ENCODE results near the gene ALDH3B1.
A peak's percentile ranks its signal among the peaks of the same experiment; 100 is the strongest.

Gene ALDH3B1

DNA sequence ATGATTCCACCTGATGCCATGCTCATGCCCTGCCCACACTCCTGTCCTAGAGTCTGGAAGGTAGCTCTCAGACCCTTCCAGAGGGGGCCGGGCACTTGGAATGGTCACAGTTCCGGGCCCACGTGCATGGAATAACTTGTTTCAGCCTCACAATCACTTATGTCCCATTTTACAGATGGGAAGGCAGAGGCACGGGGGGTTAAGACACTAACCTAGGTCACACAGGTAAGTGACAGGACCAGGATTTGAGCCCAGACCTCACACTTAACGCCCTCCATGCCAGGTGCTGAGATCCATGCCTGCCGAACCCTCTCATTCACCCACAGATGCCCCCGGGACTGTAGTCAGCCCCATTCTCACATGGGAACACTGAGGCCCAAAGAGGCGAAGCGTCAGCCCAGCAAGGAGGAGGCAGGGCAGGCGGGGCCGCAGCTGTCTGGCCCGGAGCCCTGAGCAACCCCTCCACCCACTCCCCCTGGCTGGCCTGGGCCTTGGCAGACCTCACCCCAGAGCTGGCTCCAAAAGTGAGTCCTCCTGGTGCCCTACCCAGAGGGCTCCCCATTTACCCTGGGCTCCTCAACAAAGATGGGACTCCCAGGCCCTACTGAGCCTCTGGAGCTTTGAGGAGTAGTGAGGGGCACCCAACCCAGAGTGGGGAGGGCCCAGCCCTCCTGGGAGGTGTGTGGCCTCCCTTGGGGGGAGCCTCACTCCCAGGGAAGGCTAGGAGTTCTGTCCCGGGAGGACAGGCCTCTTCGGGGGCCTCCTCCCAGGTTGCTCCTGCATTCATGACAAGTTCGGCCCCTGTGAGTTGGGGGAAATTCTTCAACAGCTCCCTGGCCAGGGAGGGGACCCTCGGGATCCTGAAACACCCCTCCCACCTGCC lies 2.4 kb upstream of the ALDH3B1 start:
- TF ChIP-seq CTCF (IDR thresholded peaks at IDR 0.05; ENCODE audit: low read depth, low read length): no peak
- H3K27me3 ChIP-seq (ENCODE audit: insufficient read depth, low read depth, severe bottlenecking): no peaks in the 10 kb centered on the region

DNA sequence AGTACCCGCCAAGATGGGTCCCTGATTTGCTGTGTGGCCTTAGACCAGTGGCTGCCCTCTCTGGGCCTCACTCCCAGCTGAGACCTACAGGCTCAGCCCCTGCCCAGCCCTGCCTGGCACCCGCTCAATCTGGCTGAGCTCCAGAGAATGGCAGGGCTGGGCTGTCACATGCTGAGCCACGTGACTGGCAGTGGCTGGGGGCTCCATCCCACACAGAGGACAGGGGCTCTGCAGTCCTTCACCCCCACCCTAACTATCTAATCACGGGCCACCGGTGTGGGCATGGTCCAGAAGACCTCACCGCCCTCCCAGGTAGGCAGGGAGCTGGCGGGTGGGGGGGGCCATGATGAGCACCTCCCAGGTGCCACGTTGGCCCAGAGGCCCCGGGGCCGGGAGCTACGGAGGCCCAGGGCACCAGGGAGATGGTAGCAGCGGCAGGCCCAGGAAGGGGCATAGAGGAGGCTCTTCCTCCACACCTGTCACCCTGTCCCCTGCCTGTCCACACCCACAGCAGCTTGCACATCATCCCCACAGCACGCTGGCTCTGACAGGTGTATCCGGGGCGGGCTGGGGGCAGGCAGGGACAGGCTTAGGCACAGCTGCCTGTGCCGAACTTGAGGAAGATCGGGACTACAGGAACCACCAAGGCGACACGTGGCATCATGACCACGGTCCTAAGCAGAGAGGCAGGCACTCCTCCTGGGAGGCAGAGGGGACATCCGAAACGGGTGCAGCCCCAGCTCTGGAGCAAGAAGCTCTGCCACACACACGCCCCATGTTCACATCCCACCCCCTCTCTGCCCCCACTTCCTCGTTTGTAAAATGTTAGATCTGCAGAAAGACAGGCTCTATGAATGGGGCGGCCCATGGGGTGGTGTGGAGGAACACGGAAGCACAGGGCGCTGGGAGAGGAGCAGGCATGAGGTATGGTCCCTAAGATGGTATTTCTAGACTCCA lies 1.5 kb upstream of the ALDH3B1 start:
- no peak for DNase-seq
- Histone ChIP-seq H3K4me3 (ENCODE audit: low read depth, low read length) (no peak overlapping the region), H3K9me3 (ENCODE audit: severe bottlenecking) (no peaks in the 10 kb centered on the region), H3K36me3 (no peaks in the 10 kb centered on the region), H3K27ac (no peak overlapping the region), H3K27me3 (ENCODE audit: insufficient read depth, low read depth, severe bottlenecking) (no peaks in the 10 kb centered on the region)
- TF ChIP-seq CTCF (IDR thresholded peaks at IDR 0.05; ENCODE audit: low read depth, low read length): no peak

More for the DNA sequence above, 2.4 kb upstream of the ALDH3B1 start:
- no peaks in the 10 kb centered on the region for H3K36me3 ChIP-seq
- no peak overlapping the region for H3K4me3 ChIP-seq (ENCODE audit: low read depth, low read length)
- H3K9me3 ChIP-seq (ENCODE audit: severe bottlenecking): no peaks in the 10 kb centered on the region
- no peak overlapping the region for H3K27ac ChIP-seq
- DNase-seq: no peak

DNA sequence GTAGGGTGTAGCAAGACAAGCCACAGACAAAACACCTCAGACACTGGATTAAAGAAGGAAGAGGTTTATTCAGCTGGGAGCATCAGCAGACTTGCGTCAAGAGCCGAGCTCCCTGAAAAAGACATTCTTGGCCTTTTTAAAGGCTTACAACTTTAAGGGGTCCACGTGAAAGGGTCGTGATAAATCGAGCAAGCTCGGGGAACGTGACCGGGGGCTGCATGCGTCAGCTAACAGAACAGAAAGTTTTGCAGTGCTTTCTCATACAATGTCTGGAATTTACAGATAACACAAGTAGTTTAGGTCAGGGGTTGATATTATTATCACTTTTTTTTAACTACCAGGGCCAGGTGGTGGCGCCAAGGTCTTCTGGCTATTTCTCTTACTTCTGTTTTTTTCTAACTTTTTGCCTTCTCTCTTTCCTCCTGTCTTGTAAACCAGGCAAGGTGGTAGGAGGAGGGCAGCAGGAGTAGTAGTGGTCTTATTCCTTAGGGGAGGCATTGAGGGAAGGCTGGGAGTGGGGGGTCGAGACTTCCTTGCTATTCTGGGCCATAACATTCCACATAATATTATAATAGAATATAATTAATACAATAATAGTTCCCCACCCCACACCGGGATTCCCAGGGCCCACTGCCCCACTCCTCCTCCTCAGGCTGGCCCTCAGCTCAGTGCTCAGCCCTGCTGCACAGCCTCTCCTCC lies 587 bp upstream of the ALDH3B1 start:
- Histone ChIP-seq H3K27ac (no peak overlapping the region), H3K4me3 (ENCODE audit: low read depth, low read length) (no peak overlapping the region), H3K36me3 (no peaks in the 10 kb centered on the region), H3K9me3 (ENCODE audit: severe bottlenecking) (no peaks in the 10 kb centered on the region), H3K27me3 (ENCODE audit: insufficient read depth, low read depth, severe bottlenecking) (no peaks in the 10 kb centered on the region)
- DNase-seq: no peak
- peak; percentile 18; the same call in 1 of the 2 replicates for TF ChIP-seq CTCF (IDR thresholded peaks at IDR 0.05; ENCODE audit: low read depth, low read length)

DNA sequence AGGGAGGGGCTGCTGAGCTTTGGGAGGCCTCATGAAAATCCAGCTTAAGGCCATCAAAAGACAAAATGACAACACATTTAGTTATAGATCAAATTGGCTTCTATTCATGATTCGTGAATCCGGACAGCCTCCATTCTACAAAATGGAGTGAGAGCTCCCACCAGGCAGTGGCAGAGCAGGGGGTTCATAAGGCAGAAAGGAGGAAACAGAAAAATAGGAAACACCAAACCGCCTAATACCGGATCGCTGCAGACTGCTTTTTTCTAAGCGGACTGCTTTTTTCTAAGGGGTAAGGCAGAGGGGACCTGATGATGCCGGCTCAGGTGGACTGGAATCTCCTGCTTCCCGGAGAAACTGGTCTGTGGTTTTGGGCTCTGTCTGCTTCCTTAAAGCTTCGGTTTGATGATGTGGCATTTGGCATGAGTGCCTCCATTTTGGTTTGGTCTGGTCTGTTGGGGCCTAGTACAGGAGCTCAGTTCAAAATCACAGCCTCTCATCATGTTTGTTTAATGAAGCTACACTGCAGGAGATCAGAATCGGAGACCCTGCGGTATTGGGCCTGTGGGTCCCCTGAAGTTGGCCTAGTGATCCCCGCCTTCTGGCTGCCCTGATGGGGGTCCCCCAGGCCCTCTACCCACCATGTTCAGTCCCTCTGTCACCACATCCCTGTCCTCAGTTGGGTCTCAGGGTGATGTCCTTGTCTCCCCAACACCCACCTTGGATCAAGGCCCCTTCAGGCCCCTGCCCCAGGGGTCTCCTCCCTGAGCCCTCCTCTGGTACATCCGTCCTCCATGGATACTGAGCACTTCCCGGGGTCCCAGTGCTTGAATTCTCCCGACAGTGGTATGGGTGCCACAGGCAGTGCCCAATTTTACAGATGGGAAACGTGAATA lies 1.2 kb downstream of the ALDH3B1 start:
- no peaks in the 10 kb centered on the region for H3K36me3 ChIP-seq
- H3K4me3 ChIP-seq (ENCODE audit: low read depth, low read length): no peak overlapping the region
- no peak for DNase-seq

More for the DNA sequence above, 1.2 kb downstream of the ALDH3B1 start:
- no peaks in the 10 kb centered on the region for H3K9me3 ChIP-seq (ENCODE audit: severe bottlenecking)
- H3K27ac ChIP-seq: no peak overlapping the region
- H3K27me3 ChIP-seq (ENCODE audit: insufficient read depth, low read depth, severe bottlenecking): no peaks in the 10 kb centered on the region
- no peak for TF ChIP-seq CTCF (IDR thresholded peaks at IDR 0.05; ENCODE audit: low read depth, low read length)
